ENCODE measurements around the gene PPFIA2.
"Not testable (repeated sequence)": the region's sequence is repeated elsewhere in the genome, so short reads cannot be mapped to it uniquely, and the experiment has no call there.

PPFIA2 gene

DNA sequence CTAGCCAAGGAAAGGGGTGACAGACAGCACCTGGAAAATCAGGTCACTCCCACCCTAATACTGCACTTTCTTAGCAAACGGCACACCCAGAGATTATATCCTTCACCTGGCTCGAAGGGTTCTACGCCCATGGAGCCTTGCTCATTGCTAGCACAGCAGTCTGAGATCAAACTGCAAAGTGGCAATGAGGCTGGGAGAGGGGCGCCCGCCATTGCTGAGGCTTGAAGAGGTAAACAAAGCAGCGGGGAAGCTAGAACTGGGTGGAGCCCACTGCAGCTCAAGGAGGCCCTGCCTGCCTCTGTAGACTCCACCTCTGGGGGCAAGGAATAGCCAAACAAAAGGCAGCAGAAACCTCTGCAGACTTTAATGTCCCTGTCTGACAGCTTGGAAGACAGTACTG, 99.8 kb downstream of the PPFIA2 start:
- not testable (repeated sequence) for DNase-seq

GRCh38 chr12:81644503-81644902, 114.6 kb downstream of the PPFIA2 start:
- no peak for DNase-seq

GRCh38 chr12:81639196-81639595, 120.0 kb downstream of the PPFIA2 start:
- no peak for DNase-seq

DNA sequence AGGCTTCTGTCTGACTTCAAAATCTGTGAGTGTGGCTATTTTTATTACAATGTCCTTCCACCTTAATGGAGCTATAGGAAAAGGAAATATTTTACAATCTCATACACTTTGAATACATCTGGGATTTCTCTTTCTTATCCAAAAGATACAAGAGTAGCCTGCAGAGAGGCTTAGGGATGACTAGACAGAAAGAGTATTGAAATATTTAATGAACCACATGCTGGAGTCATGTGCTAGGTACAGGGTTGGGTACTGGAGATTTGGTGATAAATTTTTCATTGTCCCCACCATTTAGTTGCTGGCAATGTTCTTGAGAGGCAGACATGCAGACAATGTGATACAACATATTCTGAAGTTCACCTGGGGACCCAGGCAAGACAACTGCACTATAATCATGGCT, 126.0 kb downstream of the PPFIA2 start:
- DNase-seq: no peak

GRCh38 chr12:81627336-81628189, 131.6 kb downstream of the PPFIA2 start:
- no peak for DNase-seq

- no peak for DNase-seq
Measured at GRCh38 chr12:81626406-81626805, 132.7 kb downstream of the PPFIA2 start.

GRCh38 chr12:81617915-81618314, 141.2 kb downstream of the PPFIA2 start:
- DNase-seq: no peak

DNA sequence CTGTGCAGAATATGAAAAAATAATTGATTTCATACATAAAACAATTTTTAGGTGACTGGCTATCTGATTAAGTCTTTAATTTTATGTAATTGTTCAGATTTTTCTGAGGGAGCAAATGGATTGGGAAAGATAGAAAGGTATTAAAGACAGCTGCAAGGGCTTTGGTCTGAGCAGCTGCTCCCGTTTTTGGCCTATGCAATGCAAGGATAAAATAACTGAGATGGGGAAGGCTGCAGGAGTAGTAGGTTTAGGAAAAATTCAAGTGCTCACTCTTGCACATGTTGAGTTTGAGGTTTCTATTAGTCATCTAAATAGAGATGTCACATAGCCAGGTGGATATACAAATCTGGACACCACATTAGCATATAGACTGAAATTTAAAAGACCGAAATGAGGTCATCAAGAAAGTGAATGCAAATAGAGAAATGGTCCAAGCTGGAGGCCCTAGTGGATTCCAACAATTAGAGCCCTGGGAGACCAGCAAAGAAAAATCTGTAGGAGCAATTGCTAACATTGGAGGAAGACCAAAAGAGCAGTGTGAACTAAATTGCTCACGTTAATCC, 144.0 kb downstream of the PPFIA2 start:
- DNase-seq: no peak

GRCh38 chr12:81610955-81611889, 147.9 kb downstream of the PPFIA2 start:
- DNase-seq: no peak

- no peak for DNase-seq
Measured at GRCh38 chr12:81597928-81598604, 161.1 kb downstream of the PPFIA2 start.

DNA sequence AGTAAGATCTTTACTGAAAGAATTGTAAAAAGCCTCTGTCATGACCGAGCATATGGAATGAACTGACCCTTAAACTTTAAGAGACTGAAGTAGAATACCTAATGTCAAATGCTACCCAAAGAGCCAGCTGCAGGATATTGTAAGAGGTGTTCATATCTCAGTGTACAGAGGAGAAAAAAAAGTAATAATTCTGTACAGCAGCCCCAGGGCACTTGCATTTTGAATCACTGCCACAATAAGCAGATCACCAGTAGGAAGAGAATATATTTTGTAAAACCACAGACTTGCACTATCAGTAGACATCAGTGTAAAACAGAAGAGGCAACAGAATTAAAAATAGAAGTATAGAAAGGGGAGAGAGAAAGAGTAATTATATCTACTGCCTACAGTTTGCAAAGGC, 162.6 kb downstream of the PPFIA2 start:
- no peak for DNase-seq

- DNase-seq: no peak
Measured at GRCh38 chr12:81591256-81591655, 167.9 kb downstream of the PPFIA2 start.

- not testable (repeated sequence) for DNase-seq
Measured at GRCh38 chr12:81590703-81591102, 168.4 kb downstream of the PPFIA2 start.

DNA sequence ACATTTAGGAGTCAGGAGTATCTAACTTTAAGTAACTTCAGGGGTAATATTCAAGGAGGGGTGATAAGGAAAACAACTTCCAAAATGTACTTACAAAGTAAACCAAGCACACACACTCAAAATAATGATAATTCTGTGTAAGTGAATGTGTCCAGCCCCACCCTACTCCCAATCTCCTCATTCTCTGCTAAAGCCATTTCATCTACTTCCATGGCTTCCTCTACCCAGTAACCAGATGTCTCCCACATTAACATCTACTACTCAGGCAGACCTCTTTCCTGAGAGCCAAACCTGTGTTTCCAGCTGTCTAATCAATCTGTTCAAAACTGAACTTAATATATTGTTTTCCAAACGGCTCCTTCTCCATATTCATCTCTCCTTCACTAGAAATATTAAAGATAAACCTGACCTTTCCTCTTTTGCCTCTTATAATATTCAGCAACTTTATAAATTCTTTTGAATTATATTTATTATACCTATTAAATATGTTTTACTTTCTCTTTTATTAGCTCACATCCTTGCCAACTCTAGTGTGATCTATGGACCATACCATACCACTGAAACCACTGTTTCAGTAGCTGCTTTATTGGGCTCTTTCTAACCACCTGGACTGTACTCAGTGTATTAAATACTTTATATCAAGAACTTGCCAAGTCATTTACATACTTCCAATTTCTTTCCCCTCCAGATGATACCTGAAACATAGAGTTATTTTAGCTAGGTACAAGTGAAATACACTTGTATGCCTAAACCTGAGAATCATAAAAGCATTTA, 170.7 kb downstream of the PPFIA2 start:
- DNase-seq: no peak

DNA sequence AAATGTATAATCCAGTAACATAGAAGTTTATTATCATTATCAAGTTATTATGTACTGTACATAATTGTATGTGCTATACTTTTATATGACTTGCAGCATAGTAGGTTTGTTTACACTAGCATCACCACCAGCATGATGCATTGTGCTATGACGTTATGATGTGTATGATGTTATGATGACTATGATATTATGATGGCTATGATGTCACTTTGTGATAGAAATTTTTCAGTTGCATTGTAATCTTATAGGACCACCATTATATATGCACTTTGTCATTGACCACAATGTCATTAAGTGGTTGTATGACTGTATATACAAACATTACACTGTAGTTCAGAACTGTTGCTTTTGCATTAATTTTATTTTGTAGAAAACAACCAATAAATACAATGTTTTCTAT, 173.4 kb downstream of the PPFIA2 start:
- no peak for DNase-seq

DNA sequence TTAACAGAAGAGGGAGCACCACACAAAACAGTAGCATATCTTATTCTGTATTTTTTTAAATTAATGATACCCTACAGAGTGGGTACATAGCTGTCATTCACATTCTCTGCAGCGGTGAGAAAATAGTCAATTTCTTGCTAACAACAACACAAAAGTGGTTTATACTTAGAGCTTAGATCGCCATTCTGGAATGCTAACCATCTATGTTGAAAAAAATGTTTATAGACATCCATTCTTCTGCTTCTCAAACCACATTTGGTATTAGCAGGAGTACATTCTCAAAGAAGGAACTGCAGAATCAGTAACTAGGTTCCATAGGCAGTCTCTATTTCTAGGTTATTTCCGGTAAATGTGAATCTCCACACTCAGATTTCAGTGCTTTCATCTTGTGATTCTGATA, 185.9 kb downstream of the PPFIA2 start:
- DNase-seq: no peak

- DNase-seq: no peak
Measured at GRCh38 chr12:81572411-81572810, 186.7 kb downstream of the PPFIA2 start.

- DNase-seq: no peak
Measured at GRCh38 chr12:81570234-81570633, 188.9 kb downstream of the PPFIA2 start.

- DNase-seq: no peak
Measured at GRCh38 chr12:81564237-81564636, 194.9 kb downstream of the PPFIA2 start.

GRCh38 chr12:81558031-81558430, 201.1 kb downstream of the PPFIA2 start:
- DNase-seq: no peak

GRCh38 chr12:81546811-81547210, 212.3 kb downstream of the PPFIA2 start:
- no peak for DNase-seq

DNA sequence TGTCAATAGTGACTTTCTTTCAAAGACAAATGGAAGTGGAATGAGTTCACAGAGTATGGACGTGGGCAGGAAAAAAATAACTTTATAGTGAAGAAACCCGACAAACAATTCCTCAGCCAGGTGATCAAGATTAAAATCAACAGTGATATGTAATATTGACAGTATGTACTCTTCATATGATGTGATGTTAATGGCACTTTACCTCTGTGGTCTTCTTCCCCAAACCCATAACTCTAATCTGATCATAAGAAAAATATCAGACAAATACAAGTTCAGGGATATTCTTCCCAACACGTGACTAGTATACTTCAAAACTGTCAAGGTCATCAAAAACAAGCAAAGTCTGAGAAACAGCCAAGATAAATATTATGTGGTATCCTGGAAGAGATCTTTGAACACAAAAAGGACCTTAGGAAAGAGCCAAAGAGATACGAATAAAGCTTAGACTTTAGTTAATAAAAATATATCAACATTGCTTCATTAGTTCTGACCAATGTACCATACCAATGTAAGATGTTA, 215.5 kb downstream of the PPFIA2 start:
- no peak for DNase-seq

All from stimulated activated CD4-positive, alpha-beta T cell treated with anti-CD3 and anti-CD28 coated beads, Interleukin-4, amount 100 ng/mL, for 1 hour (primary cell).